Thoracic aorta (tissue), 2 donors: ENCODE data around the gene DOCK3. TPM values are rescaled to one million over a fixed set of nuclear protein-coding genes. Genes with fewer than 3 reads are reported as not detected.

Experiments
- ATAC-seq: fragments of 150-250 bp; one replicate; pipeline ENCODE4 v1.8.0; 2017; ENCODE audit warnings: low read depth; ENCODE audit not compliant: insufficient number of reproducible peaks, low FRiP score
- DNase-seq: peaks from one replicate; pipeline ENCODE4 v3.0.0-alpha.2; 2020; ENCODE audit warnings: low spot score
- H3K27ac ChIP-seq, 2 donors: fragments of 200-600 bp; sonication (generic); 1 replicate in 1 of 2; 2 replicates in 1 of 2; pipeline ENCODE4 v1.5.1; 2016; ENCODE audit warnings: mild to moderate bottlenecking in 2 of 2, moderate library complexity in 2 of 2
- H3K27me3 ChIP-seq: fragments of 200-600 bp; sonication (generic); replicated peaks from 2 replicates; pipeline ENCODE4 v1.6.0; 2016; ENCODE audit warnings: mild to moderate bottlenecking; ENCODE audit not compliant: insufficient read depth
- H3K36me3 ChIP-seq: fragments of 200-600 bp; sonication (generic); one replicate; pipeline ENCODE4 v1.5.1; 2016
- H3K4me1 ChIP-seq, 2 donors: fragments of 200-600 bp; sonication (generic); 1 replicate in 1 of 2; 2 replicates in 1 of 2; pipeline versions ENCODE4 v1.5.1 to v1.6.0; 2016; ENCODE audit warnings: low read depth in 2 of 2, mild to moderate bottlenecking in 1 of 2; ENCODE audit not compliant: control insufficient read depth in 1 of 2
- H3K4me3 ChIP-seq: fragments of 200-600 bp; sonication (generic); 2 replicates; pipeline ENCODE4 v1.5.1; 2016; ENCODE audit warnings: mild to moderate bottlenecking
- H3K9me3 ChIP-seq: fragments of 200-600 bp; sonication (generic); 2 replicates; pipeline ENCODE4 v1.5.1; 2016
- total RNA-seq, 2 donors: library from RNA; depleted of rRNA; stranded (reverse); fragments of >200 nt; gene quantifications; one replicate each; pipeline versions ENCODE4 v1.1.0 to v1.2.3, GENCODE V29; 2016
- TF ChIP-seq, protein P1 (sequence below): fragments of 200-600 bp; sonication (generic); IDR thresholded peaks from one replicate; pipeline ENCODE4 v1.5.1; 2019; ENCODE audit warnings: antibody characterized with exemption

Gene DOCK3
- total RNA-seq, 2 donors from 2014 or later = 0.14 to 0.71 TPM

DNA sequence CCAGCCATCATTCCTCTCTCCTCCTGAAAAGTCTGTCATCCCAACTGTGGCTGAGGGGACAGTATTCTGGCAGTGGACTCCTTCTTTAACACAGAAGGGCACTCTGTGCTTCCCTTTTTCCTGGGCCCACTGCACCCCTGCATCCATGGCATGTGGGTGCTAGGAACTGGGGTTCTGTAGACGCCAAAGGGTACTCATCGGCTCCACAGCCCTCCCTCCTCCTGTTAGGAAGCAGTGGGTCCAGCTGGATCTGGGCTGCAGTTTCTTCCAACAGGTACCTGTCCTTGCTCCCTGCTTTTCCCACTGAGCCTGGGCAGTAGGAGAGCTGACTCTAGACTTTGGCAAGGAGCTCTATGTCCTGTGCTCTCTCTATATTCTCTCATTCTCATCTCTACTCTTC is 704.0 kb downstream of the DOCK3 start:
- no peaks in the 10 kb centered on the region for H3K9me3 ChIP-seq
- DNase-seq (no peak), ATAC-seq (no peak)
- H3K27ac ChIP-seq = no peak overlapping the region
- H3K4me1 ChIP-seq = peaks cover 0 to 2% of the 10 kb centered on the region in 2 donors
- TF ChIP-seq, protein P1, sequence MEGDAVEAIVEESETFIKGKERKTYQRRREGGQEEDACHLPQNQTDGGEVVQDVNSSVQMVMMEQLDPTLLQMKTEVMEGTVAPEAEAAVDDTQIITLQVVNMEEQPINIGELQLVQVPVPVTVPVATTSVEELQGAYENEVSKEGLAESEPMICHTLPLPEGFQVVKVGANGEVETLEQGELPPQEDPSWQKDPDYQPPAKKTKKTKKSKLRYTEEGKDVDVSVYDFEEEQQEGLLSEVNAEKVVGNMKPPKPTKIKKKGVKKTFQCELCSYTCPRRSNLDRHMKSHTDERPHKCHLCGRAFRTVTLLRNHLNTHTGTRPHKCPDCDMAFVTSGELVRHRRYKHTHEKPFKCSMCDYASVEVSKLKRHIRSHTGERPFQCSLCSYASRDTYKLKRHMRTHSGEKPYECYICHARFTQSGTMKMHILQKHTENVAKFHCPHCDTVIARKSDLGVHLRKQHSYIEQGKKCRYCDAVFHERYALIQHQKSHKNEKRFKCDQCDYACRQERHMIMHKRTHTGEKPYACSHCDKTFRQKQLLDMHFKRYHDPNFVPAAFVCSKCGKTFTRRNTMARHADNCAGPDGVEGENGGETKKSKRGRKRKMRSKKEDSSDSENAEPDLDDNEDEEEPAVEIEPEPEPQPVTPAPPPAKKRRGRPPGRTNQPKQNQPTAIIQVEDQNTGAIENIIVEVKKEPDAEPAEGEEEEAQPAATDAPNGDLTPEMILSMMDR = no peak
- H3K27me3 ChIP-seq = no peaks in the 10 kb centered on the region
- no peaks in the 10 kb centered on the region for H3K36me3 ChIP-seq
- H3K4me3 ChIP-seq = no peak overlapping the region

DNA sequence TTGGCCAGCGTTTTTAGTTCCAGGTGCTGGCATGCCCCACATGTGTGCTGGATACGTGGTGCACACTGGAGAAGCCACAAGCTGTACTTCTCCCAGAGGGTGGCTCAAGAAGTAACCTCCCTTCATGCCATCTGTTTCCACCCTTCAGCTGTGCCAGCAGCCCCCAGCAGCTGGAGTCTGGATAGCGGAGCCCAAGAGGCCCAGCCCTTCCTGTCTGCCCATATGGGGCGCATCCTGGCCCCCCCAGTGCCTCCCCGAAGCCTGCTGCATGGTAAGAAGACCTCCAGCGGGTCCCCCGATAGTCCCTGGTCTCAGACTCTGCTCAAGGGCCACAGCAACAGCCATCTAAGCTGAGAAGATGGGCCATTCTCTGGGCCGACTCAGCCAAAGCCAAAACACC is 704.6 kb downstream of the DOCK3 start:
- ATAC-seq (no peak), DNase-seq (no peak)
- H3K27me3 ChIP-seq = no peaks in the 10 kb centered on the region
- H3K36me3 ChIP-seq = no peaks in the 10 kb centered on the region
- TF ChIP-seq, protein P1 = no peak
- no peaks in the 10 kb centered on the region for H3K9me3 ChIP-seq
- peaks cover 0 to 8% of the 10 kb centered on the region in 2 donors for H3K4me1 ChIP-seq
- no peak overlapping the region for H3K27ac ChIP-seq
- H3K4me3 ChIP-seq = no peak overlapping the region

GRCh38 chr3:51379746-51380455 is 705.2 kb downstream of the DOCK3 start:
- ATAC-seq = no peak
- Histone ChIP-seq H3K27me3 (no peaks in the 10 kb centered on the region), H3K36me3 (no peaks in the 10 kb centered on the region), H3K27ac (no peak overlapping the region), H3K9me3 (no peaks in the 10 kb centered on the region), H3K4me1 (peaks cover 0 to 8% of the 10 kb centered on the region in 2 donors), H3K4me3 (no peak overlapping the region)
- DNase-seq = no peak
- TF ChIP-seq, protein P1 = no peak

- no peak overlapping the region for H3K4me3 ChIP-seq
- no peaks in the 10 kb centered on the region for H3K9me3 ChIP-seq
- no peak for DNase-seq
- TF ChIP-seq, protein P1 = no peak
- no peak overlapping the region for H3K27ac ChIP-seq
- no peak for ATAC-seq
- H3K36me3 ChIP-seq = no peaks in the 10 kb centered on the region
- H3K4me1 ChIP-seq = peaks cover 0 to 11% of the 10 kb centered on the region in 2 donors
- no peaks in the 10 kb centered on the region for H3K27me3 ChIP-seq
Measured at GRCh38 chr3:51380601-51381332, 706.0 kb downstream of the DOCK3 start.

GRCh38 chr3:51381333-51381705 is 706.6 kb downstream of the DOCK3 start:
- Histone ChIP-seq H3K27ac (no peak overlapping the region), H3K4me3 (no peak overlapping the region), H3K9me3 (no peaks in the 10 kb centered on the region), H3K36me3 (no peaks in the 10 kb centered on the region), H3K27me3 (no peaks in the 10 kb centered on the region), H3K4me1 (peaks cover 2 to 16% of the 10 kb centered on the region in 2 donors)
- TF ChIP-seq, protein P1 = no peak
- ATAC-seq (no peak), DNase-seq (no peak)
